ENCODE measurements around the gene ACKR3. TPM values are rescaled to one million over a fixed set of nuclear protein-coding genes. Genes with fewer than 3 reads are reported as not detected.

The ACKR3 gene
- polyA plus RNA-seq, 5 donors = 32.3 to 44.1 (median 38.1) TPM

DNA sequence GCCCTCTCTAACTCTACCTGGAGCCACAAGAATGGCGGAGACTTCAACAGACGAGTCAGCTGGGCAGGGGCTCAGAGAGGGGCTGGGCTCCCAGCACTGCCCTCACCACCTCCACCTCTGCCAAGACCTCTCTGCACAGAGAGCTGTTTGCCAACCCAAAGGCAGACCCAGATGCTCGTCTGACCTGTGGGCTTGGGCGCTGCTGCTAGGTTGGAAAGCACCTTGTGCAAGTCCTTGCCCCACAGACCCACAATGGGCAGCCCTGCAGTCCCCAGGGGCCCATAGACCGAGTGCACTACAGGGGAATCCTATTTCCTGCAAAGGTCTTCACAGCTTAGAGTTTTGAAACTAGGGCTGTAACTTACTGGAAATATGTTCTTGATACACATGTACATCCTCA is 13.3 kb downstream of the ACKR3 start:
- no peak for DNase-seq

DNA sequence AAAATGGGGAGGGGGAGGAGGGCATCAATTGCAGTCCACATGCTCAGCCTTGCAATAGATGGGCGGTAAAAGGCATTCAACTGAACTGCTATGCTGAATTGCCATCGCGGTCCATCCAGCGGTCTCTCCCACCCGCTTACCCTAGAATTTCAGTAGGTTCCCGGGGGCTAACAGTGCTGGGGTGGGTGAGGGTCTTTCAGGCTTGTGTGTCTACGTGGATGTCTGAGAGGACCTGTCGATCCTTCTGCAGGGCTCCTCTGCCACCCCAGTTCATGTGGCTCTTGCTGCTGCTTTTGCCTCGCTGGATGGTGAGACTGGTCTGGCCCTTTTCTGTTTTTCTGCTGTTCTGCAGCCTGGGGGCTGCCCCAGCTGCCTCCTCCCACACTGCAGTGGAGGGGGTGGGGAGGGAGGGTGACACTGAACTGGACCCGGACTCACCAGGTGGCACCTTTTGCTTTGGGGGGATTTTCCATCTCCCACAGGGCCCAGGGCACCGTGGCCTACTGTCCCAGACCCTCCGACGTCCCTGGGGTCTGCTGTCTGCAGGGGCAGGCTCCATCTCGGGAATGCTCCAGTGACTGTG is 14.1 kb downstream of the ACKR3 start:
- no peak for DNase-seq

DNA sequence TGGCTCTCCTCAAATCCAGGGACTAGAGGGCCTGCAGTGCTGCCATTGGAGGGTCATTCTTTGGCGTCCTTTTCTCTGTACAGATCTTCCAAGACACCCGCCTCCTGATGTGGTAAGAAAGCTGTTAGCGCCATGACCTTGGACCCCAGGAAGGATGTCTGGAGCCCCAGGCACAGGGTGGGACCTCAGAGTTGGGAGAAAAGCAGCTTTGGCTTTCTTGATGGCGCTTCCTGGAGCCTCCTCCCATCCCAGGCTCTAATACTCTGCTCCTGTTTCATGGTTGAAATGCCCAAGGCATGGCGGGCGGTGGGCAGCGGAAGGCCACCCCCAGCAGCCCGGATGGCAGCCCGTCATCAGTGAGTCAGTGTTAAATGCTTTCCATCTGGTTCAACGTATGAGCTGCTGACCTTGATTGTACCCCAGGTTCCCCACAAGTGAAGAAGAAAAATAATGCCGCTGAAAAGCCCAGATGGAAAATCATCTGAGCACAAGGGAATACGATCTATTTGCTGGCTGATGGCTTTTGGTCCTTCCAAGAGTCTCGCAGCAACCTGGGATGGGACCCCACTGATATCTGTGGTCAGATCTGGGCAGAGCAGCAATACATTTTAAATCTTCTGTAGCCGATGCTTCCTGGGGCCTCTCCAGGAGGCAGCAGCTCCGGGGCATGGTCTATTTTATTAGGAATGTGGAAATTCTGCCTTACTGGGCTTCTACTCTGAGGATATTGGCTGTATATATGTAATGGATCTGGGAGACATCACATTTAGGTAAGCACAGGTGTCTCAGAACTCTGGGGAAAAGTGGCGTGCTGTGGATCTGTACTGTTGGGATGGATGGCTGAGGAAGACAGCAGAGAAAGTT is 15.1 kb downstream of the ACKR3 start:
- DNase-seq = no peak

DNA sequence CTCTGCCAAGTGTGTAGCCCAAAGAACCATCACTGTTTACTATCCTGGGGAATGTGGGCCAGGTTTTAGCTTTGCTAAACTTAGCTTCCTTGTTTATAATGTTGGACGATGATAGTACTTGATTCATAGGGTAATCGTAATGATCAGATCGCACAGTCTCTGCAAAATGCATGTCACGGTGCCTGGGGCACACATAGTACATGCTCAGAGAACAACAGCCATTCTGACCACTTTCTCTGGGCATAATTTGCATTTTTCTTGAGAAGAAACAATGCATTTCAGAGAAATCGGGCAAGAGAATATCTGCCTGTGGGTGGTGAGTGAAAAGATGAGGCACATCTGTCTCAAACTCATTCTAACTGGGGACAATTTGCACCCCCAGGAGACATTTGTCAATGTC is 16.3 kb downstream of the ACKR3 start:
- no peak for DNase-seq

DNA sequence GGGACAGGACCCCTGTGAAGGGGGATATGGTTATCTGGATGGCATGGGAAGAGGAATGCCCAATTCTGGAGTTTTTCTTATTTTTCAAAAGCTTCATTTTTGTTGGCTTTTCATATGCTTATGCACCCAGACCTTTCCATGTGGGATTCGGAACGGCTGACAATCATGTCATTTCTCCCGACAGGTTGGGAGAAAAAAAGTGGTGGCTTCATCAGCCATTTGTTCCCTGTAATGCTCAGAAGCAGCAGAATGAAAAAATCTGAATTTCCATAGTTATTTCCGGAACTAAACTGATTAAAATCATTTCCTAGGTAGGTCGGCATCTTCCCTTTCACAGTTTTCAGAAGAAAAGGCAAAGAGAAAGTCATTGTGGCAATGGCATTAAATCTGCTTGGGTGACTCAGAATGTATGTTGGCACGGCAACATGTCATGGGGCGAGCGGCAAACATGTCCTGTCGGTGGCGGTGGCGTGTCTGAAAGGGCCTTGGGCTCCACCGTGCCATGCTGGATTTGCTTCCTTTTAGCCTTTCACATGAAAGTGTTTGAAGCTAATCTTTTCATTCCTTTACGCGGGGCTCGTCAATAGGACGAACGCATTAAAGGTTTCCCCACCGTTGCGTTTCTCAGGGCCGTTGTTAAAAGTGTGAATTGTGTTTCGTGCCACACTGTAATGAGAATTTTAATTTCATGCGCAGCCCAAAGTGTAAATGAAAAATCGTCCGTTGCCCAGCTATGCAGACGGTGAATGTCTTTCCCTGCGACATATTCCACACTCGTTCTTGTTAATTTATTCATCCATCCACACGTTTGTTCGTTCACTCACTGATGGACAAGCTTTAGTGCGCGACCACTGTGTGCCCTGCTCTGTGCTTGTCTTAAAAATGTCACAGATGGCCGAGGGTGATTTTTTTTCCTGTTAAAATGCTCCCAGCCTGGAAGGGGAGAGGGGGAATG is 18.5 kb downstream of the ACKR3 start:
- DNase-seq = no peak

DNA sequence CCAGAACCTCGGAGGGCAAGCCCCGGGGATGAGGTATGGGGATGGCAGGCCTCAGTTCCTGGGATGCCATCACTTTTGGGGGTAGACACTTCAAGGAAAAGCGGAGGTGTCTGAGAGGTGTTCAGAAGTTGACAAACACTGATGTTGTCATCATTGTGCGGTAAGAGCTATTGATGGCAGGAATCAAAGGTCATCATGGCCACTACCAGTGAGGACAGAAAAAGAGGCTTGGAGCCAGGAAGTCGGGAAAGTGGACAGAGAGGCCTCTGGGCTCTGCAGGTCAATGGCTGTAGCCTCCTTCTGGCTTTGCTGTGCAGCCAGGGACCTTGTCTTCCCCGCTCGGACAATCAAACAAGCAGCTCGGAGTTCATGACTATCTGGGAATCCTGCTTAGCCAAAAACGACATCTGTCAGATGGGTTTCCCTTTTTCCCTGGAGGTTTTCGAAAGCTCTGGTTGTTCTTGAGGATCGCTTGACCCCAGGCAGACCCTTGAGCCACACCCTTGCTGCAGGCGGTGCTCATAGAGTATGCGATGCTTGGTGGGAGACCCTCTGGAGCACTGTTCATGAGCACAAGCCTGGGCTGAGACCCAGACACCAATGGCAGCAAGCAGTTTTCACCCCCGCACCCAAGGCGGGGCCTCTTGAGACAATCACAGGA is 19.4 kb downstream of the ACKR3 start:
- DNase-seq = no peak

DNA sequence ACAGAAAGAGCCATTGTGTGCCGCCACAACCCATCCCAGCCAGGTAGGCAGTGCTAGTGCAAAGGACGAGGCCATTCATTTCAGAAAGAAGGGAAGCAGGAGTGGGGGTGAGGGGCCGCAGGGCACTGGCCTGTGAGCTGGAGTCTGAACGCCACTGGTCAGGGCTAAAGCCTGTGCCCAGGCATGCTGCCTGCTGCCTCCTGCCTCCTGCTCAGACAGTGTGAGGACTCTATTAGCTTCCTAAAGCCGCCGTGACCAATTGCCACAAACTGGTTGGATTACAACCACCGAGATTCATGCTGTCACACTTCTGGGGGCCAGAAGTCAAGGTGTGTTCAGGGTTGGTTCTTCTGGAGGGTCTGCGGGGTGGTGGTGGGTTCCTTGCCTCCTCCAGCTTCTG is 21.2 kb downstream of the ACKR3 start:
- DNase-seq = no peak

DNA sequence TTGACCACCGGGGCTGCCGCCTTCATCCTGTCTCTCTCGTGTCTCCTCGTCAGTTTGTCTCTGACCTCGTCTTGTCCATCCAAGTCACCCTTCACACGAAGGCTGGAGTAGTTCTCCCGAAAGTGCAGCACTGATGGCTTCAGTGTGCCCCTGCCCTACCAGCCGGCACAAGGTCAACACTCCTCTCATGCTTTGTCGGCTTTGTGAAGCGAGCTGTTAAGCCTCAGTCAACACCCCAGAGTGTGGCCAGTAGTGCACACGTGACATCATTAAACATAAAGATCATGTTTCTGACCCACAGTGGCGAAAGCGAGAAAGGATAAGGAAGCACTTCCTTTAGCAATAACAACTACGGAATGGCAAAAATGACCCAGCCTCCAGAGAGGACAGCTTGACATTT is 23.2 kb downstream of the ACKR3 start:
- DNase-seq = peak; percentile 68 to 69

DNA sequence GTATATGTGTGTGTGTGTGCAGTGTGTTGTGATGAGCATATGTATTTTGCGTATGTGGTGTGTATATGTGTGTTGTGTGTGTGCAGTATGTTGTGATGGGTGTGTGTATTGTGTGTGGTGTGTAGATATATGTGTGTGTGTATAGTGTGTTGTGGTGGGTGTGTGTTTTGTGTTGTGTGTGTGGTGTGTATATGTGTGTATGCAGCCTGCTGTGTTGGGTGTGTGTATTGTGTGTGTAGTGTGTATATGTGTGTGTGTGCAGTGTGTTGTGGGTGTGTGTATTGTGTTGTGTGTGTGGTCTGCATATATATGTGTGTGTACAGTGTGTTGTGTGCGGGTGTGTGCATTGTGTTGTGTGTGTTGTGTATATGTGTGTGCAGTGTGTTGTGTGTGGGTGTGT is 23.9 kb downstream of the ACKR3 start:
- no peak for DNase-seq

DNA sequence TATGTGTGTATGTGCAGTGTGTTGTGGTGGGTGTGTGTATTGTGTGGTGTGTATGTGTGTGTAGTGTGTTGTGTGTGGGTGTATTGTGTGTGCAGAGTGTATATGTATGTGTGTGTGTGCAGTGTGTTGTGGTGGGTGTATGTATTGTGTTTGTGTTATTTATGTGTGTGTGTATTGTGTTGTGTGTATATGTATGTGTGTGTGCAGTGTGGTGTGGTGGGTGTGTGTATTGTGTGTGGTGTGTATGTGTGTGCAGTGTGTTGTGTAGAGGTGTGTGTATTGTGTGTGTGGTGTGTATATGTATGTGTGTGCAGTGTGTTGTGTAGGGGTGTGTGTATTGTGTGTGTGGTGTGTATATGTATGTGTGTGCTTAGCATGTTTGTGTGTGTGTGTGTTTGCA is 24.3 kb downstream of the ACKR3 start:
- no peak for DNase-seq

DNA sequence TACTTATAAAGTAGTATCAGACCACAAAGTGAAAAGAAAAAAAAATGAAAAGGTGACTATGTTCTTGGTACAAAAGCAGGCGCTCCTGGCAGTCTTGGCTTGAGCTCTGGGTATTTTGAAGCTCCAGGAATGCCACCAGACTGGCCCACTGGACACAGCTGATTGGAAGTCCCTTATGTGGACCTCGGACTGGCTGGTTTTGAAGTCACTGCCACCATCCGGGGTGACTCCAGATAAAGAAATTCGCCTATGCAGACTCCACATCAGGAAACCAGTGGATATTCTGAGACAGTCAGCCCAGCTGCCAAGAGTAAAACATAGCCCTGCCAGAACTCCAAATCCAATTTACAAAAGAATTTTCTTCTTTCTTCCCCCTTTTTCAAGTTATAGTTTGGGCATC is 28.0 kb downstream of the ACKR3 start:
- no peak for DNase-seq

DNA sequence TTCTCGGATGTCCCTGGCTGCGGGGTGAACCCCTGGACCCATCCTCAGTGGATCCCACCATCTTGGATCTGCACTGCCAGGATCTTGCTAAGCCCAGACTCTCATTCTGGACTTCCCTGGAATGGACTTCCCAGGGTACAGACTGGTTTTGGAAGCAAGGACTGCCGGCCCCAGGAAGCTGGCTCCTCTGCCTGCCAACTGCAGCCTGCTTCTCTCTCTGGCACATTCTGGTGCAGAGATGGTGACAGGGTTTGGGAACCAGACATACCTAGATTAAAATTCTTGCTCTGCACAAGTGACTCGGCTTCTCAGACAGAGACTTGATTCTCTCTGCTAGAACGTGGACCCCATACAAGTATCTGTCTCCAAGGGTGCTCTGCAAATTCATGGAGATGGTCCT is 29.4 kb downstream of the ACKR3 start:
- no peak for DNase-seq

DNA sequence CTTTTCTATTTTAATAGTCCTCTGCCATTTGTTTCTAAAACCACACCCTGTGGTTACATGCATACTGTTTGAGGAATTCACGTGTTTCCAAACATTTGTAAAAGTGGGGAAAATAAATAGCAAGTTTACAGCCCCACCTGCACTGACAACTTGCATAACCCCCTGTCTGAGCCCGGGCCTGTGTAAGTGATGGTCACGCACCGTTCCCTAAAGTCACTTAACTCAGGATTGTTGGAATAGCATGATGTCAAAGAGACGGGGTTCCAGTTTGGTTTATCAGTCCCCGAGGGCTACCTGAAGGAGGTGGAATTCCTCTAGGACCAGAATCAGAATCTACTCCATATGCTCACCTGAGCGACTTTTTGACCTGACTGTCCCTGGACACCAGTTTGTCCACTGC is 30.5 kb downstream of the ACKR3 start:
- DNase-seq = no peak

DNA sequence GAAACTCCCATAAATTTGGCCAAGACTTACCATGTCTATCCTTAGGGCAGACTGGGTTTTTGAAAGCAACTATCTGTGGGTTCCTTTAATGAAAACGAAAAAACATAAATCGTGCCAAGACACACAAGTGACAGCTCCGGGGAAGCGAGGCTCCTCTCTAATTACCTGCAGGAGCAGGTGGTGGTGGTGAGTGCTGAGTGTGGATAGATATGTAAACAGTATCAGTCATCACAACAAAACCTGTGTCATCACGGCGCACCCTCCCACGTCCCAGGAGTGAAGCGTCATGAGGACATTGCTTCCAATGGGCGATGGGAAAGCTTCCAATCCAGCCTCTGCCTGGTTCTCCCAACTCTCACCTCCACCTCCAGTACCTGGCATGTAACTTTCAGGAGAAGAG is 31.3 kb downstream of the ACKR3 start:
- DNase-seq = no peak

DNA sequence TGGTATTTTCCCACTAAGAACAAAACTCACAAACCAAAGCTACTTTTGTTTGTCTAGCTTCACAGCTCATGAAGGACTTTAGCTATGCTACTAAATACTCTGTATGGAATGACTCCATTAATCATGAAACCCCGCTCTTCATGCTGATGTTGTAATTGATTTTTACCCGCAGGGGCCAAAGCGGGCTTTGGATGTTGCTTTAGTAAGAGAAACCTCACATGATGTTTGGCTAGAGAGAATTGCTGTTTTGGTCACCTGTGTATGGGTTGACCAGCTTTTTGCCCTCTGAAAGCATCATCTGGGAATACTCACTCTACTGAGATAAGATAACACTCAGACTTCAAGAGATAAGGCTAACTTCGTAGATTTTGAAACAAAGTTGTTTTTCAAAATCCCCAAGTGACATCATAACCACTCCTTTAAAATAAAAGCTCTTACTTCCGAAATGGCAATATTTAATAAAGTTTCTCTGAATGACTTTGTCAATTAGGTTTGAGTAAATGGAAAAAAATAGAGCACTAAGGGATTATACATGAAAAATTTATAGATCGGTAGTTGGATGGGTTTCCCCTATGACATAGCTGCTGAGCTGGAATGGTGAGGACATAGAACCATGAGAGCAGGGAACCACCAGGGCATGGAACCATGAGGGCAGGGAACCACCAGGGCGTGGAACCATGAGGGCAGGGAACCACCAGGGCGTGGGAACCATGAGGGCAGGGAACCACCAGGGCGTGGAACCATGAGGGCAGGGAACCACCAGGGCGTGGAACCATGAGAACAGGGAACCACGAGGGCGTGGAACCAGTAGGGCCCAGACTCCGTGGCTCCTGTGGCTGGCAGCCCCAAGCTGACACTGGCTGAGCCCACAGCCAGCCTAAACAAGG is 31.9 kb downstream of the ACKR3 start:
- no peak for DNase-seq

DNA sequence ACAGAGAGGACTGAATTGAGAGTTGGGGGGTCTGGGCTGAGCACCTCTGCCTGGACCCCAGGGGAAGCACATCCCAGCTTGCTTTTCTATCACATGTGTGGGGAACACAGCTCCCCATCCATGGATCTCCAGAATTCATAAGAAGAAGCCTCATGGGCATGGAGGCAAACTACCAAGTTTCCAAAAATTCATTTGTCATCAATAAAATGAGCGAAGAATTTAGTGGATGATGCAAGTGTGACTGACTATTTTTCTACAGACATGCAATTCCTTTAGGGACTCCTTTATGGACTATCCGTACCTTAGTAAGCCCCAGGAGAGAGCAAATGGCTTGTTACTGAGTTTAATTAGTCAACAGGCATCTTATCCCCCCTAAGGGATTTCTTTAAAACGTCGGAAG is 33.1 kb downstream of the ACKR3 start:
- no peak for DNase-seq

DNA sequence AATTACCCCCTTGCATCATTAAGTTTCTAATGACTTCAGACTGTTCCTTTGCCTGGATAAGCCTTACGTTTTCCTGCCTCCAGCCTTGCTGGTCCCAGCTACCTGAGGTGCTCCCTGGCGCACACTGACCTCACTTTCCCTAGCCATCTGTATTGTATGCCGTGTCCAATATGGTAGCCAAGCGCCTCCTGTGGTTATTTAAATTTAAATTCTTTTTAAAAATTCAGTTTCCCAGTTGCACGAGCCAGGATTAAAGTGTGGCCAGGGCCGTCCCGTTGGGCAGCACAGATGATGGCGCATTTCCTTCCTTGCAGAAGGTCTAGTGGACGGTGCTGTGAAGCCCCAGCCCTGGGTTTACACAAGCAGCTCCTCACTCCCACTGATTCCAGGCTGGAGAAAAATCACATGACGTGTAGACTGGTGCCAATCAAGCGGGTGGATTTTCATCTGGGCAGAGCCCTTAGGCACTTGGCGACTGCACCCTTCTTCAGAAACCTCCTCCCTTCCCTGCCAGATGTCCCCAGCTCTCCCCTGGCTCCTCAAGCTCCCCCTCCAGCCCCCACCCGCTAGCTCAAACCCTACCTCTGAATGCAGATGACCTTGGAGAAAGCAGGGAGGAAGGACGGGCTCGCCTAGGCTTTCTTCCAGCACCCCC is 33.9 kb downstream of the ACKR3 start:
- no peak for DNase-seq

DNA sequence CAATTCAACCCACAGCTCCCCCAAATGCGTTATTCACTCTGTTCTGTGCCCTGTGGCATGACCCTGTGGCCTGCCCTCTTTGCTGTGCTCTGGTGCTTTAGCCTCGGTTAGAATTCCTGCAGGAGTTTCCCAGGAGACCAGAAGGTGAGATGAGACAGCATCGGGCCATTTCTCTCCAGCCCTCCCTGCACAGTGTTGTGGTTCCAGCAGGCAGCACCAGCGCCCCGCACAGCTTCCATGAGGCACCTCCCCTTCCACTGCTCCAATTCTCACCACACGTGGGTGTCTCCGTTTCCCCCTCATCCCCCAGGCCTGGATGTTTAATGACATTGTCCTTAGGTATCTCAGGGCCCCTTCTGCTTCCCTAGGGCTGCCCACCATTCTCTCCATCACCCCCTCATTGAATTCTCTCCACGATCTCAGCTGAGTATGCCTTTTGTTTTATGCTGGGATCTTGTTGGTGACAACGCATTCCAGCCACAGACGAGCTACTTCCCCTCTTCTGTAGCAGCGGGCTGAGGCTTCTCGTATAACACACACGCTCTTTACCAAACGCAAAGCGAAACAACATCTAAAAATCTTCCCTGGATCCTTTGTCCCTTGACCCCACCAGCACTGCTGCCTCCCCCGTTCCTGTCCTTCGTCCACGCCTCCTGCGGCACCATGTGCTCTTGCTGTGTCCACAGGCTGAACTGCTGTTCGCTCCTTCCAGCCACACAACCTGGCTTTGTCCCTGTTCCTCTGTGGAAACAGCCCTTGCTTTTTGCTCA is 35.1 kb downstream of the ACKR3 start:
- no peak for DNase-seq

DNA sequence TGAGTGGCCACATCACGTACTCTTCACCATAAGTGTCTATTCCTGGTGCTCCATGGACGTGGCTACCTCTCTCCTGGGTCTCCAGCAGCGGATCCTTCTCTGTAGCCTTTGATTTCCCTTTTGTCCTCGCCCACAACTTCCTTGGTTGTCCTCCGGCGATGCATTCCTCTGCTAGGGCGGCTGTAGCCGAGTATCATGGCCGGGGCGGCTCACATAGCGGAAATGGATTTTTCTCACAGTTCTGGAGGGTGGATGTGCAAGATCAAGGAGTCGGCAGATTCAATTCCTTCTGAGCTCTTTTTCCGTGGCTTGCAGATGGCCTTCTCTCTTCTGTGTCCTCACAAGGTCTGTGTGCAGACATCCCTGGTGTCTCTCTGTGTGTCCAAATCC is 35.7 kb downstream of the ACKR3 start:
- DNase-seq = no peak

DNA sequence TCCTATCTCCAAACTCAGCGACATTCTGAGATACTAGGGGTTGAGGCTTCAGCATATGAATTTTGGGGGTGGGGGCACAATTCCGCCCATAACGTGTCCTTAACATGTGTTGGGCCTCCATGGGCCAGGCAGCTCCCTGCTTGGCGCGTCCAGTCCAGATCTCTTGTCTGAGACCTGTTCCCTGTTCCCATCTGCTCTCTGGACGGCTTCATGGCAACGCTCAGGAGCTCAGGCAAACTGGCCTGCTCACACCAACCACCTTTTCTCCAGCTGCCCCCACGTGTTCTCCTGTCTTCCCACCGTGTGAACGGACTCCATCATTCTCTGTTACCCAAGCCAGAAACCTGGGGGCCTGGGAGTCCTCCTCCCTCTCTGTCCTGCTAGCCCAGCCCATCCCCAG is 36.4 kb downstream of the ACKR3 start:
- DNase-seq = no peak

Measured in right lung (tissue), 5 donors.